ENCODE results near the gene TIMP2.

Gene TIMP2

GRCh38 chr17:78886954-78887353, 38.2 kb downstream of the TIMP2 start:
- no peak overlapping the region for H3K4me3 ChIP-seq (ENCODE audit: low read length)
- no peak for DNase-seq (ENCODE audit: low read depth)
- TF ChIP-seq, protein P1, sequence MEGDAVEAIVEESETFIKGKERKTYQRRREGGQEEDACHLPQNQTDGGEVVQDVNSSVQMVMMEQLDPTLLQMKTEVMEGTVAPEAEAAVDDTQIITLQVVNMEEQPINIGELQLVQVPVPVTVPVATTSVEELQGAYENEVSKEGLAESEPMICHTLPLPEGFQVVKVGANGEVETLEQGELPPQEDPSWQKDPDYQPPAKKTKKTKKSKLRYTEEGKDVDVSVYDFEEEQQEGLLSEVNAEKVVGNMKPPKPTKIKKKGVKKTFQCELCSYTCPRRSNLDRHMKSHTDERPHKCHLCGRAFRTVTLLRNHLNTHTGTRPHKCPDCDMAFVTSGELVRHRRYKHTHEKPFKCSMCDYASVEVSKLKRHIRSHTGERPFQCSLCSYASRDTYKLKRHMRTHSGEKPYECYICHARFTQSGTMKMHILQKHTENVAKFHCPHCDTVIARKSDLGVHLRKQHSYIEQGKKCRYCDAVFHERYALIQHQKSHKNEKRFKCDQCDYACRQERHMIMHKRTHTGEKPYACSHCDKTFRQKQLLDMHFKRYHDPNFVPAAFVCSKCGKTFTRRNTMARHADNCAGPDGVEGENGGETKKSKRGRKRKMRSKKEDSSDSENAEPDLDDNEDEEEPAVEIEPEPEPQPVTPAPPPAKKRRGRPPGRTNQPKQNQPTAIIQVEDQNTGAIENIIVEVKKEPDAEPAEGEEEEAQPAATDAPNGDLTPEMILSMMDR (conservative IDR thresholded peaks at IDR 0.05; ENCODE audit: low read length) = no peak

GRCh38 chr17:78885956-78886355, 39.2 kb downstream of the TIMP2 start:
- TF ChIP-seq, protein P1 (conservative IDR thresholded peaks at IDR 0.05; ENCODE audit: low read length) = no peak
- H3K4me3 ChIP-seq (ENCODE audit: low read length) = no peak overlapping the region
- no peak for DNase-seq (ENCODE audit: low read depth)

- TF ChIP-seq, protein P1 (conservative IDR thresholded peaks at IDR 0.05; ENCODE audit: low read length) = no peak
- H3K4me3 ChIP-seq (ENCODE audit: low read length) = peak overlapping the region; percentile 55
- DNase-seq (ENCODE audit: low read depth) = no peak
These were observed 40.1 kb downstream of the TIMP2 start for GRCh38 chr17:78884876-78885667.

DNA sequence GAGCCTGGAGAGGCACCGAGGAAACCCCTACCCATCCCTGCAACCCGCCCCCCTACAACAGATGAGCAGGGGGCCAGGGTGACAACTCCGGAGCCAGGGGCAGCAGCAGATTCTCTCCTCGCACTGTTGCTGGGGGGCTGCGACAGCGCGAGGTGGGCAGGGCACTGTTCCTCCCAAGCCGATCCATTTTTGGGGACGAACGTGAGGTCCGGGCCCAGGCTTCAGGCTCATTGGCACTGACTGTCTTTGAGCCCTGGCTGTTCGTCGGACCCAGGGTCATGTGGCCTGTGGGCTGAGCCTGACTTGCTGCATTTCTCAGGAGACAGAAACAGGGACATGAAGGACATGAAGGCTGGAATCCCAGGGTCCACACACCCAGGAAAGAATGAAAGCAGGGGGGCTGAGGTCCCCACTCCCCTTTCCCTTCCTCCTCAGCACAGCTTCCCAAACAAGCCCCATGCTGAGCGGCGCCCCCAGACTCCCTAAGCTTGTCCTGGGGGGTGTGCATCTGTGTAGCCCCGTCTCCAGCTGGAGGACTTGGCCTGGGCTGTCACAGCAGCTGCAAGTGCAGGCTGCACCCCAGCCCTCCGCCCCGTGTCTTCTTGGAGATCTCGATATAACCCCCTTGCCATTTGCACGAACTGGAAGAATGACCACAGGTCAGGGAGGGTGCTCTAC, 40.9 kb downstream of the TIMP2 start:
- DNase-seq (ENCODE audit: low read depth) = no peak
- H3K4me3 ChIP-seq (ENCODE audit: low read length) = peak overlapping the region; percentile 55
- TF ChIP-seq, protein P1 (conservative IDR thresholded peaks at IDR 0.05; ENCODE audit: low read length) = no peak

- TF ChIP-seq, protein P1 (conservative IDR thresholded peaks at IDR 0.05; ENCODE audit: low read length) = no peak
- peak overlapping the region; percentile 55 for H3K4me3 ChIP-seq (ENCODE audit: low read length)
These were observed 41.6 kb downstream of the TIMP2 start for GRCh38 chr17:78883533-78884131.

GRCh38 chr17:78883089-78883532, 42.1 kb downstream of the TIMP2 start:
- peak; percentile 95 for DNase-seq (ENCODE audit: low read depth)
- H3K4me3 ChIP-seq (ENCODE audit: low read length) = peak overlapping the region; percentile 55
- TF ChIP-seq, protein P1 (conservative IDR thresholded peaks at IDR 0.05; ENCODE audit: low read length) = no peak

More at GRCh38 chr17:78883533-78884131, 41.6 kb downstream of the TIMP2 start:
- DNase-seq (ENCODE audit: low read depth) = peak; percentile 97
